ENCODE data around the gene CST3.
A peak's percentile ranks its signal among the peaks of the same experiment; 100 is the strongest.
"Not testable (repeated sequence)": the region's sequence is repeated elsewhere in the genome, so short reads cannot be mapped to it uniquely, and the experiment has no call there.

CST3 gene

DNA sequence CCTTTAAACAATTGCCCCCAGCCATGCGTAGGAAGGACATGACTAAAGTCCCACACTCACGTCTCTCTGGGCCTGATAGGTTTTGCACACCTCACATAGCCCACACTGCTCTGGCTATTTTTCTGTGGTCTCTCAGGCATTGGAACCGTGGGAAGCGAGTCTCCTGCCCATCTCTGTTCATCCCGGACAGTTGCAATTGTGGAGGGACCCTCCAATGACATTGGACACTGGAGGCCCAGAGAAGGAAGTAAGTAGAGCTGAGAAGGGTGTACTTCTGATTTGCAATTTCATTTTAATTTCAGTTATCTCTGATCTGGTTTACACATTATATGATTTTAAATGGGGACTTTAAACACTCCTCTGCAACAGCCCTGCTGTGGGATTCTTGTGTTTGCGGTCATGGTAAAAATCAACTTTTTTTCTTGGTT is 23.3 kb upstream of the CST3 start:
- DNase-seq = no peak

DNA sequence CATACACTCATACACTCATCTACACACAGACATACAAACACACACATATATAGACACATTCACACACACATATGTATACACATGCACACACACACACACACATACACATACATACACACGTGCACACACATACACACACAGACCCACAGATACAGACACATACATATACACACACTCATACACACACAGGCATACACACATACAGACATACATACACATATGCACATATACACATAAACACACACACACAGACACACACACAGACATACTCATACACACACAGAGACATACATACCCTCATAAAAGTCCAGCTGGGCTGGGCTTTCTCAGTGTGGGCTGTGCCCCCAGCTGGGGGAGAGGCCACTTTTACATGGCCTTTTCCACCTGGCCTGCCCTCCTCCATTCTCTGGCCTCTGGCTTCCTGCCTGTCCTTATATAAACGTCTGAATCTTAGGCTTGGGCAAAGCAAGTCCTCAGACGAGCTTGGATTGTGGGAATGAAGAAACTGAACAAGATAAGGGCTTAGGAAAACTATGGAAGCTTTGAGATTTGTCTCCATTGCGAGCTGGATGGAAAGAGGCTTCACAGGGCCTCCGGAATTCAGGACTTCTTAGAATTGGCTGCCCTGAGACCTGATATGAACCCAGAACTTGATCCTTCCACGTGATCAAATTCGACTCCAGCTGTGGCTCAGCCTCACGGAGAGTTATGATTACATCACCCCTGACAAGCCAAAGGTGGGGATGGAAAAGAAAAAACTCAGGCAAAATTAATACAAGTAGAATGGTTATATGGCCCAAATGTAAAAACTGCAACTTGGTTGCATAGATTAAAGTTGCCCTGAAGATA is 22.5 kb upstream of the CST3 start:
- no peak for DNase-seq

DNA sequence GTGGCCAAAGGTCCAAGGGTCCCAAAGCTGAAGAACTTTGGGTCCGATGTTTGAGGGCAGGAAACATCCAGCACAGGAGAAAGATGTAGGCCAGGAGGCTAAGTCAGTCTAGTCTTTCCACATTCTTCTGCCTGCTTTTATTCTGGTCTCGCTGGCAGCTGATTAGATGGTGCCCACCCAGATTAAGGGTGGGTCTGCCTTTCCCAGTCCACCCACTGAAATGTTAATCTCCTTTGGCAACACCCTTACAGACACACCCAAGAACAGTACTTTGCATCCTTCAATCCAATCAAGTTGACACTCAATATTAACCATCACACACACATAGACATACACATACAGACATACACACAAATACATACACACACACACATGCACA is 21.8 kb upstream of the CST3 start:
- DNase-seq = not testable (repeated sequence)

DNA sequence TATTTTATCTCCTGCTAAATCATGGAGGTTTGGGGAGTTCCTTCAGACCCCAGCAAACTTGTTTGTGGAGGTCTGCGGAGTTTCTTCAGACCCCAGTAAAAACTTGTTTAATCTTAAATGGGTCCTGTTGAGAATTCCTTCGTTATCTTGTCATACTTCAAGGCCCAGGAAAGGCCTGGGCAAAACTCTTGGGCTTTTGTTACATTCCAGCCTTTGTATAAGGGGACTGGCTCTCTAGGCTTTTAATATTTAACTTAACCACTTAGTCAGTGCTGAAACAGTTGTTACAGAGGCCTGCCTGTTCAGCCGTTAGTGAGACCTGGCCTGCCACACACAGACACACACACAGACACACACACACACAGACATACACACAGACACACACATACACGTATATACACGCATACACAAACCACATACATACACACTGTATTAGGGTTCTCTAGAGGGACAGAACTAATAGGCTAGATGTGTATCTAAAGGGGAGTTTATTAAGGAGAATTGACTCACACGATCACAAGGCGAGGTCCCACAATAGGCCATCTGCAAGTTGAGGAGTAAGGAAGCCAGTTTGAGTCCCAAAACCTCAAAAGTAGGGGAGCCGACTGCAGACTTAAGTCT is 21.3 kb upstream of the CST3 start:
- no peak for DNase-seq

DNA sequence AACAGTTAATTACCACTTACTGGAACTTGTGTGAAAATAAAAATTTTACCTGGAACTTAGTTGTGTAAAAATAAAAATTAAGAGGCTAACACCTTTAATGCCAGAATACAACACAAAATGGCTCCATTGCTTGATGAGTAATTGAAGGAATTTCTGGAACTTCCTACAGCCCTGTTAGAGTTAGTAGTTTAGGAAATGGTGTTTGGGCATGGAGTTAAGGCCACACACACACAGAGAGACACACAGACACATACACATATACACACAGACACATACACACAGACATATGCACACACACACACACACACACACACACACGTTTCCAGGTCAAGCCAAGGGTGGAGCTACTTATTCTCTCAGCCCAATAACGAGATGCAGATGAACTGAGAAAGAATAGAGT is 20.6 kb upstream of the CST3 start:
- DNase-seq = no peak

DNA sequence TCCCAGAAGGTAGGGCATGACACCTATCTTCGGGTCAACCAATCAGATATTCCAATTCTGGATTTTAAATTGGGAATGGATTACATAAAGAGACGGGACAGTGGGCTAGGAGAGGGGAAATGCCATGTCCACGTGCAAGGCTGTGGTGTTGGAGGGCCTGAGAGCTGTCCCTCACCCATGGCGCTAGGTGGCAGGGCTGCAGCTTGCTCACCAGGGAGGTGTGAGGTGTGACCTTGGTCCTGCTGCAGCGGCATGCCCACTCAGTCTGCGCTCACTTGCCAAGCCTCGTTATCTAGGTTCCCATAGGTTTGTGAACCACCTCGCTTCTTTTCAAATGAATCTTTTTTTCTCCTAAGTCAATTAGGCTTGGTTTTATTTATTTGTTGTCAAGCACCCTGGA is 19.4 kb upstream of the CST3 start:
- DNase-seq = no peak

DNA sequence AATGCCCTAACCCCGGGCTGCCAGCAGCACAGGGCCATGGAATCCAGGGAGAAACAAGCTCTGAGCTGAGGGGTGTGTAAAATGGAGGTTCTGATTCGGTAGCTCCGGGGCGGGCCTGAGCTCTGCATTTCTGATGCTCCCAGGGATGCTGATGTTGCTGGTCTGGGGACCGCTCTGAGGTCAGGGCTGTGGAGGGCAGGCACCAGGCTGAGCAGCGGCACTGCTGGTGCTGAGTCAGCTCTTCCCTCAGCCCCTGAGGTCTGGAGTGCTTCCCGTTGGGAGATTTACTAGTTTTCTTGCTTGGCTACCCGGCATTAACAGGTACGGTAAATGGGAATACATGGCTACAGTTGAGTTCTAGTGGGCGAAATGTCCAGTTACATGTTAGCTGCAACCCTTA is 18.6 kb upstream of the CST3 start:
- no peak for DNase-seq

DNA sequence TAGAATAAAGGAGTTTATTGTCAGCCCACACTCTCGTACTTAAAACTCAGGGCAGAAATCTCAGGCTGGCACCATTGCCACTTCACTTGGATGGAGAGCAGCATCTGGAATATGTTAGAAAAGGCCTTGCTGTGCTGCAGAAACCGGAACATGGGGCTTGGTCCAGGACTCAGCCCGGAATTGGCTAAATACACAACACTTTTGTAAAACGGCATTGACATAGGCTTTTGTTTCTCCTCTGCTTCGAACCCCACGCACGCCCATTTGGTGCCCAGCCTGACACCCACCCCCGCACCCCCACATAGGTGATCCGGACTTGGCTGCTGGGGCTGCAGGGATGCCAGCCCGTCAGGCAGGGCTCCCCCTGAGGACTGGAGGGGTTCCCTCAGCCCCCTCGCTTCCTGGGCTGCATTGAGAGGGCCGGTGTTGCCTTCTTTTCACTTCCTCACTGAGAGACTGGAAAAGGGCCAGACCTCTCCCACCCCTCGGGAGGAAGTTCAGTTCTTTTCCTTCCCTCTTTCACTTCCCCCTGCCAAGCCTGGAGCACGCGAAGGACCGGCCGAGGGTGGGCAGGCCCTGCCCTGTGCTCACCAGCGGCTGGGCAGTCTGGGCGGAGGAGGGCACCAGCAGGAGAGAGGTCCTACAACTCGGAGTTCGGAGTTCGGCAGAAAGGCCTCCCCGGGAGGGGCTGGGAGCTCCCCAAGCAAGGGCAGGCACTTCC is 17.9 kb upstream of the CST3 start:
- peak; percentile 4 for DNase-seq

DNA sequence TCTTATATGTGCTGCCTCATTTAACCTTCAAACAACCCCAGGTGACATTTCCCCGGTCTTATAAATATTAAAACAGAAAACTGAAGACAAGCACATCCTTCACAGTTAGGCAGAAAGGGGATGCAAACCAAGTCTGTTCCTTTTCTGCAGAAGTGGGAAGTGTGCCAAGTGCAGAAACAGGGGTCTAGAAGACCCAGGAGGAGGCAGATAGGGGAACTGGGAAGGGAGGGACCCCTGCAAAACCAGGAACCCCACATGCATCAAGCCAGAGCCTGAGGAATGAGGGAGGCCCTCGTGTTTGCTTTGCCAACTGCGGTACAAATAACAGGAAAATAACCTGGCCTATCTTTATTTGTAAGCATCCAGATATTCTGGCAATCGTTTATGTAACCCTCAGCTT is 17.0 kb upstream of the CST3 start:
- no peak for DNase-seq

DNA sequence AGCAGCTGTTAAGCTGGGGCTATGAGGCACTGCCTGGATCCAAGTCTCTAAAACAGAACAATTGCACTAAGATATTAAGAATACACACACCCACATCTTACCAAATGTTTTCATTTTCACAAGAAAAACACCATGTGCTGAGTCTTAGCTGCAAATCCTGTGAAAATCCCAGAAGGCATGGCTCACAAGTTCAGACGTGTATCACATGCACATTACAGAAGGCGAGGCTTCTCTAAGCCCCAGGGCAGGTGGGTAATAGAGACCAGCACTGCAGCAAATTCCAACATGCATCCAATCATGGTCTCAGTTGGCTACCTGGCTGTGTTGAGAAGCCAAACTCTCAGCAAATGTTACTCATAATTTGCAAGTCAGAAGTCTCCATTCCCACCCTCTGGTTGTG is 16.2 kb upstream of the CST3 start:
- DNase-seq = no peak

DNA sequence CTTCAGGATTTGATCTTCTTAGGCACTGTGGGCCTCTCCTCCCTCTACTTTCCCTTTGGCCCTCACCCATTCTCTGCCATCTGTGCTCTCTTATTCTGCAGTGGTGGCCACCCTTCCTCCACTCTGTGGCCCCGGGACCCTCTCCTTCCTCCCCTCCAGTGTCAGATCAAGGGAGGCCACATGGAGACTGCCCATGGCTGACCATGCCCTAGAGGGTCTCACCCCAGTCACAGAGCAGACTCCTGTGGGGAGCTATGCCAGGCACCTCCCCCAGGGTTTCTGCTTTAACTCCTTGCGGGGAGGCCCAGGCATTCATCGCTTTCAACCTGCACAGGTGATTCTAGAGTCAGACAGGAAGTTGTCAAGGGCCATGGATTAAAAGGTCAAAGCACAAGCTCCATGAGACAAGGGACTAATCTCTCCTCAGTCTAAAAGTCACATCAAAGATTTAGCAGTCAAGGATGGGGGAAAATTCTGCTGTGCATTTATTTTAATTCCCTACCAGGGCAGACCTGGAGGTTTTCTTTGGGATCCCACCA is 15.7 kb upstream of the CST3 start:
- no peak for DNase-seq

DNA sequence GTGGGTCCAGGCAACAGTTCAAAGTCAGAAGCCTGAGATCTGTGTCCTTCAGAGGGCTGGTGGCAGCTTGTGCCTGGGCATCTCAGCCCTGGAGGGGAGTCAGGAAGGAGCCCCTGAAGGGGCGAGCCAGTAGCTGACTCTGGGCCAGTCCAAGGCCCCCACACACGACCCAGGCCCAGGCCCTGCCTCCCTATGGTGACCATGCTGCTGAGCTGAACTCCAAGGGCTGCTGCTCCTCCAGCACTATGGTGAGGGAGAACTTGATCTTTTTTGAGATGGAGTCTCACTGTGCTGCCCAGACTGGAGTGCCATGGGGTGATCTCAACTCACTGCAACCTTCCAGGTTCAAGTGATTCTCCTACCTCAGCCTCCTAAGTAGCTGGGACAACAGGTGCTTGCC is 15.2 kb upstream of the CST3 start:
- no peak for DNase-seq

DNA sequence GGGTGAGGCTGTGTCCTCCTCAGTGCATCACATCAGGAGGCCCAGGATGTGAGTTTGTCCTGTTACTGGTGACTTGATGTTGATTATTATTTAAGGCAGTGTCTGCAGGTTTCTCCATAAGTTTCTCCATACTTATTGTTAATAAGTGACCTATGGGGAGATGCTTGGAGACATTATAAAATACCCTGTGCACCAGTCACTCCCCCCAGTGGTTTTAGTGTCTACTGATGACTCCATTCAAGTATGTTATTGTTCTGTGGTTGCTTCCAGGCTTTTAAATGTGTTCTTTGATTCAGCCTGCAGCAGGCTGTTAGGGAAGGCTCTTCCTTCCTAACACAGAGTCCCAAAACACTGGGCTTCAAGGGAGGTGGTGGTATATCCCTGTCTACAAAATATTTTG is 14.6 kb upstream of the CST3 start:
- DNase-seq = no peak

DNA sequence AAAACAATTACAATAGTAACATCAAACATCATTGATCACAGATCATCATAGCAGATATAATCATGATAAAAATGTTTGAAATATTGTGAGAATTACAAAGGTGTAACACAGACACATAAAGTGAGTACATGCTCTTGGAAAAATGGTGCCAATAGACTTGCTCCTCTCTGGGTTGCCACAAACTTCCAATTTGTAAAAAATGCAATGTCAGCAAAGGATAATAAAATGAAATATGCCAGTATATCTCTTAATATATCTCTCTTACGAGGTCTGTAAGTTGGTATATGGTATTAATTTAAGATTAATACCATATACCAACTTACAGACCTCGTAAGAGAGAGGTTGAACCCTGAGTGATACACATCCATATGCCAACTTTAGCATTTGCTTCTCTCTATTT is 13.4 kb upstream of the CST3 start:
- no peak for DNase-seq

DNA sequence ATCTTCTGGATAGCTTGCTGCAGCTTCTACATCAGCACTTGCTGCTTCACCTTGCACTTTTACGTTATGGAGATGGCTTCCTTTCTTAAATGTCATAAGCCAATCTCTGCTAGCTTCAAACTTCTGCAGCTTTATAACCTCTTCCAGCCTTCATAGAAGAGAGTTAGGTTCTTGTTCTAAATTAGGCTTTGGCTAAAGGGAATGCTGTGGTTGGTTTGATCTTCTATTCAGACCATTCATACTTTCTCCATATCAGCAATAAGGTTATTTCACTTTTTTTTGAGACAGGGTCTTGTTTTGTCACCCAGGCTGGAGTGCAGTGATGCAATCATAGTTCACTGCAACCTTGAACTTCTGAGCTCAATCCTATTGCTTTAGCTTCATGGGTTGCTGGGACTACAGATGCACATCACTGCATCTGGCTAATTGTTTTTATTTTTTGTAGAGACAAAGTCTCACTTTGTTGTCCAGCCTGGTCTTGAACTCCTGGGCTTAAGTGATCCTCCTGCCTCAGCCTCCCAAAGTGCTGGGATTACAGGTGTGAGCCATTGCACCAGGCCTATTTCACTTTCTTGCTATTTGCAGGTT is 12.2 kb upstream of the CST3 start:
- DNase-seq = no peak

DNA sequence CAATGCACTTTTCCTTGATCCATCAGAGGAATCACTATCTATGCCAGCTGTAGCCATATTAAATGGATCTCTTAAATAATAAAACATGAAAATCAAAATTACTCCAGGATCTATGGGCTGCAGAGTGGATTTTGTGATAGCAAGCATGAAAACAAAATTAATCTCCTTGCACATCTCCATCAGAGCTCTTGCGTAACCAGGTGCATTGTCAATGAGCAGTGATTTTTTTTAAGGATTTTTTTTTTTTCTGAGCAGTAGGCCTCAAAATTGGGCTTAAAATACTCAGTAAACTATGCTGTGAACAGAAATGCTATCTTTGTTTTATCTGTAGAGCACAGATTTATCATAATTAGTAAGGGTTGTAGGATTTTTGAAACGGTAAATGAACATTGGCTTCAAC is 11.5 kb upstream of the CST3 start:
- no peak for DNase-seq

DNA sequence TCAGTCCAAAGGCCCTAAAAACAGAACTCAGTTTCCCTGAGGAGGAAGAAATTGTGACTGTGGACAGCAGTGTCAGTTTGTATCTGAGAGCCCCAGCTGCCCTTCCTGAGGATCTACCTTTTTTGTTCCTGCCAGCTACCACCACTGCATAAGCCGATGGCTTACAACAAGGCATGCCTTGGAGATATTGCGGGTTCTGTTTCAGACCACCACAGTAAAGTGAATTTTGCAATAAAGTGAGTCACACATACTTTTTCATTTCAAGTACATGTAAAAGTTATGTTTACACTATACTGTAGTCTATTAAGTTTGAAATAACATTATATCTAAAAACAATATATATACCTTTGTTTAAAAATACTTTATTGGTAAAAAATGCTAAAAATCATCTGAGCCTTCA is 9.6 kb upstream of the CST3 start:
- DNase-seq = no peak

DNA sequence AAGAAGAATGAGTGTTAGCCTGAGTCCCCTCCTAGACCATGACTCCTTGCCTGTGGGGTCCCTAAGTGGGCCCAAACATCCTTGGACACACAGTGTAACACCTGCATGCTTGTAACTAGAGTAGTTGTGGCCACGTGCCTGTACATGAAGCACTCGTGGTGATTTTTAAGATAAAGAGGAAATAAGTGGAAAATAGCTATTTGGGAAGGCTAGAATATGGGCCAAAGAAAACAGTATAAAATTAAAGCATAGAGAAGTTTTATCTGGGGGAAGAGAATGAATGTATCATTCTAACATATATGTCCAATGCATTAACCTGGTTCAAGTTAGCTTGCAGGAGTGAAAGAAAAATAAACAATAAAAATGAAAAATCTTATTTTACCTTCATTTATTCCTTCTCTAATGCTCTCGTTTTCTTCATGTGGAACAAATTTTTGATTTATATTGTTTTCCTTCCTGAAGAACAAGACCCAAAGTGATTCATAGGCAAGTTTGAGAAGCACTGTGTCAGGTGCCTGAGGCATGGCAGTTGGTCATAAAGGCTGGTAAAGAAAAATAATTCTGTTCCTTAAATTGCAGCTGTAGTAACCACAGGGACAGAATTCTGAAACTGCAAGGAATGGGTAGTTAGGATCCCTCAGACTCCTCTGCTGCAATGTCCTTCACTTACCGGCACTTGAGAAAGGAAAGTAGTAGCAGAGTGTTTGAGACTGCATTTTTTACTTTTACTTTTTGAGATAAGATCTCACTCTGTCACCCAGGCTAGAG is 8.5 kb upstream of the CST3 start:
- DNase-seq = no peak

DNA sequence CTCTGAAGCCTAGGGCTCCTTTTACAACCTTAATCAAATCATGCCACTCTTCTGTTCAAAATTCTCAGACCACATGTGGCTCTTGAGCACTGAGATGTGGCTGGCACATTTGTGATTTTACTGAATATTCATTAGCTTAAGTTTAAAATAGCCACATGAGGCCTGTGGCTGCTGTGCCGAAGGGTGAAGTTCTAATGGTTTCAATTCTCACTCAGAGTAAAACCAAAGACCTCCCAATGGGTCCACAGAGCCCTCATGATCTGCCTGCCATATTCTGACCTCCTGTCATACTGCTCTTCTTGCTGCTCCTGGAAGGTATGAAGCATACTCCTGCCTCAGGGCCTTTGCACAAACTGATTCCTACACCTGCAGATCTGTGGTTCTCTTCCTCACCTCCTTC is 7.8 kb upstream of the CST3 start:
- DNase-seq = no peak

DNA sequence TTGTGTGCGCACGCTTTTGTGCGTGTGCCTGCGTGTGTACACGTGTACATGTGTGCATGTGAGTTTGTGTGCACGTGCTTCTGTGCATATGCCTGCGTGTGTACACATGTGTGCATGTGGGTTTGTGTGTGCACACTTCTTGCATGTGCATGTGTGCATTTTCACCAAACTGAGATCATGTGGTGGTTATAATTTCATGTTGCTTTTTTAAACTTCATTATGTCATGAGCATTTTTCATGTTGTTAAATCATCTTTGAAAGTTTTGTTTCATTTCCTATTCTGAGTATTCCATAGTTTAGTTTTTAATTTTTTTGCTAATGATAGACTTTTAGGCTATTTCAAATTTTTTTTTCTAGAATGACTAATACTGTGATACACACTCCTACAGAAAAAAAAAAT is 6.4 kb upstream of the CST3 start:
- DNase-seq = no peak

DNA sequence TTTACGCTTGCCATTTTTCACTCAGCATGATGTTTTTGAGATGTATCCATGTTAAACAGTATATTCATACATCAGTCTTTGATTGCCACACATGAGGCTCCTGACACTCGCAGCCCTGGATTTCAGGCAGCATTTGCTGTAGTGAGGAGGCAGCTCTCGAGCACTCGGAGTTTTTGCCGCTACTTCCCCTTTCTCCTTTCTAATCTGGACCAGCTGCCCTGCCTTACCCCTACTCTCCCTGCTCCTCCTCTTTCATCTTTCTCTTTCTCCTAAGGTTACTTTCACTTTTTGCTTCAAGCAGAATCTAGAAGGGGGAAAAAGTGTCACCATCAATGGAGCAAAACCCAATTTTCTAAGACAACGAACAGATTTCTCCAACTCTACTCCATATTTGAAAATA is 5.9 kb upstream of the CST3 start:
- DNase-seq = no peak

DNA sequence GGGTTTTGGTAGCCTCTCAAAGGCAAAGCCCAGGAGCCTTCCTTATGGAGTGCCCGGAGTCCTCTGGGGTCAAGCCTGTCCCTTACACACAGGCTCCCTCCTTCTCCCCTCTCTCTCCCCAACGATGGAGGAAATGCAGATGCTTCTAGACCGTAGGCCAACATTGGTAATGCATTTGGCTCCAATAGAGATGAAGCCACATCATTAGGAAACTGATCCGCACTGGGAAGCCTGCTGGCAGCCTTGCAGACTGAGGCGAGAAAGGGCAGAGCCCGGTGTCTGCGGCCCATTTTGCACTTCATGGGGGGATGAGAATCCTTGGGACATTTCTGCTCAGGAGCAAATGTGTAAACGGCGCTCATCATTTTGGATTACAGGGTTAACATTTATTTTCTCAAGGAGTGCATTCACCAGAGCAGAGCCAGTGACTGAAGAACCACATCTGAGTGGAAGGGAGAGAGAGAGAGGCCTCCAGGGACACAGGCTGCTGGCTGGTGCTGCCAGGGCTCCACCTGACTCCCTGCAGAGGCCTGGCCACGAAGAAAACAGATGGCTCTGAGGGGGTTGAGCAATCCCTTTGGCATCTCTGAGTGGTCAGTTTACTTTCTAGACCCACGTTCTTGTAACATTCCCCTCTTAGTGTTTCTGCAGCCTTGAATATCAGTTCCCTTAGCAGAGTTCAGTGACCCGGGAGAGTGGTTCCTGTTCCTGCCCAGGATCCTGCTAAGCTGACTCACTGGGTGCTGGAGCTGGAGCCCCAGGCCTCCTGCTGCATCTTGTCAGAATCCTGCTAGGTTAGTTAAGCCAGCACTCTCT is 4.4 kb upstream of the CST3 start:
- DNase-seq = no peak
